HL-60/S4 treated with phorbol 12-myristate 13-acetate at 8.2 ng/mL for 4 days and 3 days (cell line): ENCODE results near the gene OR10P1.

Experiments used
- in situ Hi-C: fragments of 300-500 bp; cut with MboI; formaldehyde crosslinking; loops from 2 replicates; pipeline ENCODE4 v1.15.0; 2022; ENCODE audit warnings: low sequenced_read_pairs

OR10P1 gene

DNA sequence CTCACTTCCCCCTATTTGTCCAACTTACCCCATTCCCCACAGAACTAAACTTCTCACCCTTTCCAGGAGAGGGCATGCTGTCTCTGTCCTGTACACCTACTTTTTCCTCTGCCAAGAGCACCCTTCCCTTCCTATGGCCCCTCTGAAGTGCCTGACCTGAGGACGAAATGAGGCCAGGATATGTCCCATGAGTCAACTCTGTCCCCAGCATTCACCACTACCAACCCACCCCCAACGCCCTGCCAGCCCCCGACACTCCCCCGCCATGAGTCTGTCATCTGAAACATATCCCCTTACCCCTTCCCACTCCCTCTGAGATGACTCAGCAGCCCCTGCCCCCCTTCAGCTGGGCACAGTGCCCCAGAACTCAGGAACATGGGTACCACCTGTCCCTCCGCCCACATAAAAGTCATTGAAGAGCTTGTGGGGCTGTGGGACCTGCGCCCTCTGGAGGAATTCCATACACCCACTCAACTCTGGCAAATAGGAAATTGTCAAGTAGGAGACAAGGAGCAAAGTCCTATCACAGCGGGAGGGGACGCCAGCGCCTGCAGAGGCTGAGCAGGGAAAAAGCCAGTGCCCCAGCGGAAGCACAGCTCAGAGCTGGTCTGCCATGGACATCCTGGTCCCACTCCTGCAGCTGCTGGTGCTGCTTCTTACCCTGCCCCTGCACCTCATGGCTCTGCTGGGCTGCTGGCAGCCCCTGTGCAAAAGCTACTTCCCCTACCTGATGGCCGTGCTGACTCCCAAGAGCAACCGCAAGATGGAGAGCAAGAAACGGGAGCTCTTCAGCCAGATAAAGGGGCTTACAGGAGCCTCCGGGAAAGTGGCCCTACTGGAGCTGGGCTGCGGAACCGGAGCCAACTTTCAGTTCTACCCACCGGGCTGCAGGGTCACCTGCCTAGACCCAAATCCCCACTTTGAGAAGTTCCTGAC is 44.7 kb downstream of the OR10P1 start:
- in situ Hi-C loops: no loop called here

DNA sequence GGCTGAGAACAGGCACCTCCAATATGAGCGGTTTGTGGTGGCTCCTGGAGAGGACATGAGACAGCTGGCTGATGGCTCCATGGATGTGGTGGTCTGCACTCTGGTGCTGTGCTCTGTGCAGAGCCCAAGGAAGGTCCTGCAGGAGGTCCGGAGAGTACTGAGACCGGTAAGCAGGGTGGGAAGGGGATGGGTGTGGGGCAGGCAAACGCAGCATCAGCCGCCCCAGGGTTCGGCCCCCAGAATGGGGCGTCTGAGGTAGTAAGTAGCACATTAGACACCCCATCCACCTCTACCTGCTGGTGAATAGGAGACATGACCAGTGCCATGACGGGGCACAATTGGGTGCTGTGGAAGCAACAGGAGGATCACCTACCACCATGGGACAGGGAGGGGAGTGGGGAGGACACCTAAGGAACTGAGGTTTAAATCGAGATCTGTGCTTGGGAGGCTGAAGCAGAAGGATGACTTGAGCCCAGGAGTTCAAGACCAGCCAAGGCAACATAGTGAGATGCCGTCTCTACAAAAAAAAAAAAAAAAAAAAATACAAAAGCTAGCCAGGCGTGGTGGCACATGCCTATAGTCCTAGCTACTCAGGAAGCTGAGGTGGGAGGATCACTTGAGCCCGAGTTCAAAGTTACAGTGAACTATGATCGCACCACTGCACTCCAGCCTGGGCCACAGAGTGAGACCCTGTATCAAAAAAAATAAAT is 45.5 kb downstream of the OR10P1 start:
- in situ Hi-C loops: no loop called here

DNA sequence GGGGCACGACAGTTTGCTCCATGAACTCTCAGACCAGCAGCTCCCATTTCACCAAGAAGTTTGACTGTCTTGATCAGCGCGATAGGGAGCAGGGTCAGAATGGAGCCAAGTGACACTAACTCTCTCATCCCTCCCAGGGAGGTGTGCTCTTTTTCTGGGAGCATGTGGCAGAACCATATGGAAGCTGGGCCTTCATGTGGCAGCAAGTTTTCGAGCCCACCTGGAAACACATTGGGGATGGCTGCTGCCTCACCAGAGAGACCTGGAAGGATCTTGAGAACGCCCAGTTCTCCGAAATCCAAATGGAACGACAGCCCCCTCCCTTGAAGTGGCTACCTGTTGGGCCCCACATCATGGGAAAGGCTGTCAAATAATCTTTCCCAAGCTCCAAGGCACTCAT is 47.0 kb downstream of the OR10P1 start:
- in situ Hi-C loops: no loop called here

DNA sequence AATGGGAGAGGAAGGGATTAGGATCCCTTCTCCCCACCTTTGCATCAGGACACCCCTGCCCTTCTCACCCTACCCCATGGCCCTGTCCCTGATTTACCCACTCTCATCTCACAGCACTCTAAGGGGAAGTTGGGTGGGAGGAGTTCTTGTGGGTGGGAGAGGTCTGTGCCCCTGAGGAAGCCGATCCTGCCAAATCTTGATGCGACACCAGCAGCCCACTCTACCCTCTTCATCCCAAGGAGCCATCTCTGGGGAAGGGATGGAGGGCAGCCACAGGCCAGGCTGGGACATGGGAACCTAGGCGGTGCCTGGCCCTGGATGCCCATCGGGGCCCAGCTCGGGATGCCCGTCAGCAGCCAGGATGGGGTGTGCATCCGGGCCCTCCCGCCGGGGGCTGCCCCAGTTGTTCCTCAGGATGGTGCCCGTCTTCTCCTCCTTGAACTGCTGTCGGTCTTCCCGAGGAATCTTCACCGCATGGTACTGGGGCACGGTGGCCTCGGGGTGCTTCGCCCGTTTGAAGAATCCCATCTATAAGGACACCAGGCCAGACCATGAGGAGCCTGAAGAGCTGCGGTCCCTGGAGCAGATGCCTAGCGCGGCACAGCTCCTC is 48.2 kb downstream of the OR10P1 start:
- in situ Hi-C loops: no loop called here

DNA sequence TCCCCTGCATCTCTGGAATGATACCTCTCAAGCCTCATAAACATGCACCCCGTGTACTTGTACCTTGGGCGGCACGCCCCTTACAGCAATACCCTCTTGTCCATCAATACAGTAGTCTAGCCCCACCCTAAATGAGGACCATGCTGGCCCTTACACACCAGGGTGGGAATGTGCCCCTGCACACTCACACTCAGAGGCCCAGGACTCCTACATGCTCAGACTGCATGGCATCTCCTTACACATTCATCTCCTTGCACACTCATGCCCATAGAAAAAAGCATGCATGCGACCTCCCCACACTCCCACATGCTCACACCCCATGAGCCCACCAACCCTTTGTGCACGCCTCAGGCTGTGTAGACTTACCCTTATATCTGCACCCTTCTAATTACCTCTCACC is 49.0 kb downstream of the OR10P1 start:
- in situ Hi-C loops: no loop called here

DNA sequence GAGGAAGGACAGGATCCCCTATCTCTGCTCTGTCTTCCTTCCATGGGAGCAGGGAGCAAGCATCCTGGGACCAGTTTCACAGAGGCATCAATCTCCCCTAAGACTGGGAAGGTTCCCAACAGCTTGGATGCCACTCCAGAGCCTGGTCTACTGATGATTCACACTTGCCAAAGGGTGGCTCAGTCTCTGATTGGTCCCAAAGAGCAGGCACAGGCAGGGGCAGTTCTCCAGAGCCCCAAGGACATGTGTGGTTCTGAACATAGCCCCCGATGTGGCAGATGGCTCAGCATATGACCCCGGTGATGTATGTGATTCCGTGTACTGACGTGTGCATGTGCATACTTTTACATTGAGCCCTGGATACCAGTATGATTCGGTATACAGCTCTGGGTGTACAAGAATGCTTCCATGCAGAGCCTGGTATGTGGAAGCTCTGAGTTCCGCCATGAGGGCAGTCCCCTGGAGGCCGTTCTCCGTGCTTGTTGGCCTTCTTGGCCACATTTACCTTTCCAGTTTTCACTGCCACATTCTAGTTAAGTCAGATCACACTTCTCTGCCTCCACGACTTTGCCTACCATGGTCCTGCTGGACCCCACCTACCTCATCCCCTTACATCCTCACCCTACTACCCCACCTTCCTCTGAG is 49.8 kb downstream of the OR10P1 start:
- in situ Hi-C loops: no loop called here
